Measurements from ENCODE around the gene TNFRSF1B. TPM values are rescaled to one million over a fixed set of nuclear protein-coding genes. Genes with fewer than 3 reads are reported as not detected.
A peak's percentile ranks its signal among the peaks of the same experiment; 100 is the strongest.

Gene TNFRSF1B
- total RNA-seq, 4 donors from 2014 or later: 10.9 to 34.9 (median 31.0) TPM

GRCh38 chr1:12184008-12184681 lies 17.4 kb downstream of the TNFRSF1B start:
- H3K36me3 ChIP-seq: no peaks in the 10 kb centered on the region
- H3K27ac ChIP-seq: peak overlapping the region; percentile 45 to 86 (median 82)
- H3K4me3 ChIP-seq: peak overlapping the region in 1 of 2 donors; percentile 34
- 17 to 27% methylated on average over 1 of the region's 10 CpGs for WGBS, 2 donors (ENCODE audit: low coverage in 1 of 2)
- peaks cover 45% of the 10 kb centered on the region for H3K27me3 ChIP-seq
- no peaks in the 10 kb centered on the region for H3K9me3 ChIP-seq
- peak; percentile 90 for ATAC-seq
- peak; percentile 79 for TF ChIP-seq POLR2AphosphoS5 (IDR thresholded peaks at IDR 0.05)
- TF ChIP-seq EP300 (IDR thresholded peaks at IDR 0.05): no peak
- TF ChIP-seq POLR2A (IDR thresholded peaks at IDR 0.05): peak in 1 of 2 donors; percentile 15
- peak in 2 of 4 experiments; percentile 15 to 30 for TF ChIP-seq CTCF (IDR thresholded peaks at IDR 0.05)
- H3K4me1 ChIP-seq: peaks cover 0 to 94% (median 34%) of the 10 kb centered on the region in 3 donors

DNA sequence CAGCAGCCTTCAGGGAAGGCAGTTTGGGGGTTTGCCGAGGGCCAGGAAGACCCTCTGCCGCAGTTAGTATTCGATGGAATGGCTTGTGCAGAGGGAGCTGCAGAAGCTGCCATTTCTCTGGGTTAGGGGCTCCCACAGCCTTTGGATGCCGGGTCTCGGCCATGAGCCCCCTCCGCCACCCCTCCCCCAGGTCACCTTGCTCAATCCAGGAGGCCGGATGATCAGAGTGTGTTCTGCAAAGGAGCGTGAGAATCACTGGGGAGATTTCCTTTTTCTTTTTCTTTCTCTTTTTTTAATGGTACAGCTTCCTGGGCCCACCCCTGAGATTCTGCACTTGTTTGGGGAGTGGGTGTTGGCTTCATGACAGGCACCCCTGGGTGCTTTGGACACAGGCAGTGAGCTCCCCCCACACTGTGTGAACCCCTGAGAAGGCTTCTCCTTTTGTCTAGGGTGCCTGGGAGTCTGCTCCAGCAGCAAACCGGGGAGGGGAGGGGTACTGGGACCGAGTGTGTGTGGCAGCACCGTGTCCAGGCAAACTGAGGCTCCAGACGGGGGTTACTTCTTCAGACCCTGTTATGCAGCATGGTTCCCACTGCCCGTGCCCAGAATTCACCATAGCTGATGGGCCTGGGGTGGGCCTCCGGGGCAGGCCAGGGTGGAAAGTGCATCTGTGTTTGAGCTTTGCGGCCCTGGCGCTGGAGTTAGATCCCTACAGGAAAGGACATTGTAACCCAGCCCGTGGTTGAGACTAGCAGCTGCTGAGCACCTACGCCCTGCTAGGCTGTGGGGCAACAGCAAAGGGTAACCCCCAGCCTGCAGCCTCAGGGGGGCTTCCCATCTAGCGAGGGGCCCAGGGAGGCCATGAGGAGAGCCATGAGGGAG lies 18.5 kb downstream of the TNFRSF1B start:
- H3K9me3 ChIP-seq: no peaks in the 10 kb centered on the region
- WGBS, 2 donors (ENCODE audit: low coverage in 1 of 2): 20 to 74% methylated on average over 1 to 4 of the region's 19 CpGs
- H3K4me1 ChIP-seq: peaks cover 0 to 87% (median 34%) of the 10 kb centered on the region in 3 donors
- no peaks in the 10 kb centered on the region for H3K36me3 ChIP-seq
- peaks cover 43% of the 10 kb centered on the region for H3K27me3 ChIP-seq
- peak overlapping the region in 1 of 2 donors; percentile 34 for H3K4me3 ChIP-seq
- no peak for ATAC-seq
- TF ChIP-seq CTCF (IDR thresholded peaks at IDR 0.05) (no peak), POLR2A (IDR thresholded peaks at IDR 0.05) (no peak), EP300 (IDR thresholded peaks at IDR 0.05) (no peak), POLR2AphosphoS5 (IDR thresholded peaks at IDR 0.05) (no peak)
- H3K27ac ChIP-seq: peak overlapping the region; percentile 45 to 86 (median 82)

DNA sequence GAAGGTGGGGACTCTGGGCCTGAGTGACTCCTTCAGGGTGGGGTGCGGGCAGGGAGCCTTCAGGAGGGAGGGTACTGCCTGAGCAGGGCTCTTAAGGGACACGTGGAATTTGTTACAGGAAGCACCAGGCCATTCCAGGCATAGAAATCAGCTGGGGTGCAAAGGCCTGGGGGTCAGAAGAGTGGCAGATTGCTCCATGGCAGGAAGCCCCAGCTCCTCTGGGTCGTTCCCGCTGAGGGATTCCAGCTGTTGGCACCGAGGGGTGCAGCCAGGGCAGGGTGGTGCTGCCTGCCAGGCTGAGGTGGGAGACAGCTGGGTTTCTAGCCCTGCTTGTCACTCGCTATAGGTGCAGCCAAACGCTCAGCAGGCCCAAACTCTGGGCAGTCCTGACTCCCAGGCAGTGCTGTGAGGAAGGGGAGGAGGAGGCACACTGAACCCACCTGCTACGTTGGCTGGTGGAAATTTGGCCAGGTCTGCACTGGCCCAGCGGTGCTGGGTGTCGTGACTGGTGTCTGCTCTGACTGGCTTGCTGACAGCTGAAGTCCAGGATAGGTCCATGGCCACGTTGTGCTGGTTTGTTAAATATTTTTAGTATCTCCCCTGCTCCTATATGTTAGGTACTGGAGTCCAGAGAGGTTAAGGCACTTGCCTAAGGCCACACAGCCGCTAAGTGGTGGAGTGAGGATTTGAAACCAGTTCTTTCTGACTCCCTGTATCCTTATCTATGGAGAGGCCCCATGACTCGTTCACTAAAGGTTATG lies 19.3 kb downstream of the TNFRSF1B start:
- Histone ChIP-seq H3K27ac (peak overlapping the region in 3 of 4 donors; percentile 80 to 86 (median 85)), H3K27me3 (peaks cover 43% of the 10 kb centered on the region), H3K4me3 (peak overlapping the region in 1 of 2 donors; percentile 8), H3K36me3 (peaks cover 0 to 4% of the 10 kb centered on the region in 2 donors), H3K4me1 (peaks cover 0 to 79% (median 34%) of the 10 kb centered on the region in 3 donors), H3K9me3 (no peaks in the 10 kb centered on the region)
- TF ChIP-seq CTCF (IDR thresholded peaks at IDR 0.05): no peak
- TF ChIP-seq EP300 (IDR thresholded peaks at IDR 0.05): no peak
- TF ChIP-seq POLR2AphosphoS5 (IDR thresholded peaks at IDR 0.05): no peak
- no peak for TF ChIP-seq POLR2A (IDR thresholded peaks at IDR 0.05)
- no peak for ATAC-seq
- WGBS, 2 donors (ENCODE audit: low coverage in 1 of 2): 53 to 86% methylated on average over 2 to 4 of the region's 13 CpGs

- no peak for TF ChIP-seq CTCF (IDR thresholded peaks at IDR 0.05)
- no peak for TF ChIP-seq POLR2A (IDR thresholded peaks at IDR 0.05)
- TF ChIP-seq EP300 (IDR thresholded peaks at IDR 0.05): no peak
- TF ChIP-seq POLR2AphosphoS5 (IDR thresholded peaks at IDR 0.05): no peak
These were observed 19.8 kb downstream of the TNFRSF1B start for GRCh38 chr1:12186679-12186985.

More at GRCh38 chr1:12186679-12186985, 19.8 kb downstream of the TNFRSF1B start:
- H3K27ac ChIP-seq: peak overlapping the region in 3 of 4 donors; percentile 7 to 86 (median 80)
- H3K36me3 ChIP-seq: peaks cover 0 to 6% of the 10 kb centered on the region in 2 donors
- 25 to 53% methylated on average over 1 to 3 of the region's 4 CpGs for WGBS, 2 donors (ENCODE audit: low coverage in 1 of 2)
- ATAC-seq: no peak
- peaks cover 43% of the 10 kb centered on the region for H3K27me3 ChIP-seq
- H3K4me3 ChIP-seq: no peak overlapping the region
- H3K4me1 ChIP-seq: peaks cover 0 to 74% (median 34%) of the 10 kb centered on the region in 3 donors
- no peaks in the 10 kb centered on the region for H3K9me3 ChIP-seq

Measured in gastroesophageal sphincter (tissue), 4 donors.